Measurements from ENCODE around the gene DCP2.
"Not testable (repeated sequence)": the region's sequence is repeated elsewhere in the genome, so short reads cannot be mapped to it uniquely, and the experiment has no call there.

The DCP2 gene

GRCh38 chr5:112976432-112977309, at the start of gene DCP2:
DCP2 (plus strand) TSS chr5:112976798; CDS start chr5:112976934, 136 bp downstream.
- peak; percentile 93 for DNase-seq (ENCODE audit: low spot score)

GRCh38 chr5:112929336-112930081, 47.1 kb upstream of the DCP2 start:
- no peak for DNase-seq (ENCODE audit: low spot score)

GRCh38 chr5:112930082-112930344, 46.6 kb upstream of the DCP2 start:
- DNase-seq (ENCODE audit: low spot score) = no peak

- DNase-seq (ENCODE audit: low spot score) = no peak
Measured at GRCh38 chr5:112931473-112931872, 45.1 kb upstream of the DCP2 start.

GRCh38 chr5:112933105-112933504, 43.5 kb upstream of the DCP2 start:
- DNase-seq (ENCODE audit: low spot score) = no peak

GRCh38 chr5:112933651-112934365, 42.8 kb upstream of the DCP2 start:
- DNase-seq (ENCODE audit: low spot score) = no peak

GRCh38 chr5:112934366-112934663, 42.3 kb upstream of the DCP2 start:
- no peak for DNase-seq (ENCODE audit: low spot score)

- DNase-seq (ENCODE audit: low spot score) = no peak
Measured at GRCh38 chr5:112935675-112936074, 40.9 kb upstream of the DCP2 start.

- DNase-seq (ENCODE audit: low spot score) = no peak
Measured at GRCh38 chr5:112938286-112938685, 38.3 kb upstream of the DCP2 start.

GRCh38 chr5:112940670-112941069, 35.9 kb upstream of the DCP2 start:
- no peak for DNase-seq (ENCODE audit: low spot score)

- no peak for DNase-seq (ENCODE audit: low spot score)
Measured at GRCh38 chr5:112948458-112948857, 28.1 kb upstream of the DCP2 start.

GRCh38 chr5:112951124-112951702, 25.4 kb upstream of the DCP2 start:
- DNase-seq (ENCODE audit: low spot score) = no peak

- no peak for DNase-seq (ENCODE audit: low spot score)
Measured at GRCh38 chr5:112956606-112957005, 20.0 kb upstream of the DCP2 start.

- no peak for DNase-seq (ENCODE audit: low spot score)
Measured at GRCh38 chr5:112957036-112957808, 19.4 kb upstream of the DCP2 start.

GRCh38 chr5:112958093-112959088, 18.2 kb upstream of the DCP2 start:
- no peak for DNase-seq (ENCODE audit: low spot score)

- DNase-seq (ENCODE audit: low spot score) = not testable (repeated sequence)
Measured at GRCh38 chr5:112959872-112960271, 16.7 kb upstream of the DCP2 start.

- DNase-seq (ENCODE audit: low spot score) = no peak
Measured at GRCh38 chr5:112960315-112960714, 16.3 kb upstream of the DCP2 start.

- no peak for DNase-seq (ENCODE audit: low spot score)
Measured at GRCh38 chr5:112960863-112961504, 15.6 kb upstream of the DCP2 start.

- DNase-seq (ENCODE audit: low spot score) = not testable (repeated sequence)
Measured at GRCh38 chr5:112963374-112963733, 13.2 kb upstream of the DCP2 start.

- no peak for DNase-seq (ENCODE audit: low spot score)
Measured at GRCh38 chr5:112965733-112966306, 10.8 kb upstream of the DCP2 start.

Measured in HuH-7 (cell line).